IPS DF 6.9 (cell line): ENCODE measurements around the gene TPK1.

ENCODE experiments used
- DNase-seq: peaks from one replicate; pipeline ENCODE4 v3.0.0-alpha.2; 2013; ENCODE audit warnings: low read depth, low spot score
- H3K27ac ChIP-seq: one replicate; pipeline ENCODE4 v1.5.1; 2013; ENCODE audit warnings: low read length, control low read depth
- H3K27me3 ChIP-seq: 2 replicates; pipeline ENCODE4 v1.6.1; 2013; ENCODE audit warnings: mild to moderate bottlenecking, low read length; ENCODE audit not compliant: control insufficient read depth, insufficient read depth
- H3K36me3 ChIP-seq: 2 replicates; pipeline ENCODE4 v1.6.1; 2013; ENCODE audit warnings: low read length; ENCODE audit not compliant: control insufficient read depth, insufficient read depth
- H3K4me1 ChIP-seq: 2 replicates; pipeline ENCODE4 v1.6.1; 2013; ENCODE audit warnings: low read length; ENCODE audit not compliant: control insufficient read depth, insufficient read depth
- H3K4me3 ChIP-seq: 2 replicates; pipeline ENCODE4 v1.5.1; 2013; ENCODE audit warnings: mild to moderate bottlenecking, low read length
- H3K9me3 ChIP-seq: 2 replicates; pipeline ENCODE4 v1.6.1; 2013; ENCODE audit warnings: low read length, inconsistent platforms; ENCODE audit not compliant: control insufficient read depth, insufficient read depth
- WGBS: extraction: QIAGEN DNeasy Blood & Tissue Kit; methylation state at CpG from one replicate; pipeline ENCODE4 v1.1.7; 2013; ENCODE audit warnings: mixed read lengths, missing lambda C conversion rate; ENCODE audit not compliant: insufficient read length, insufficient coverage; 5-methylcytosine and 5-hydroxymethylcytosine counted together

Gene TPK1

GRCh38 chr7:144547888-144548287 is 288.0 kb downstream of the TPK1 start:
- WGBS, result no CpG with 5 or more reads among the region's 1 CpG
- no peak for DNase-seq
- Histone ChIP-seq H3K27me3 (no peaks in the 10 kb centered on the region), H3K9me3 (no peaks in the 10 kb centered on the region), H3K4me3 (no peak overlapping the region), H3K4me1 (no peaks in the 10 kb centered on the region), H3K27ac (no peak overlapping the region), H3K36me3 (no peaks in the 10 kb centered on the region)

DNA sequence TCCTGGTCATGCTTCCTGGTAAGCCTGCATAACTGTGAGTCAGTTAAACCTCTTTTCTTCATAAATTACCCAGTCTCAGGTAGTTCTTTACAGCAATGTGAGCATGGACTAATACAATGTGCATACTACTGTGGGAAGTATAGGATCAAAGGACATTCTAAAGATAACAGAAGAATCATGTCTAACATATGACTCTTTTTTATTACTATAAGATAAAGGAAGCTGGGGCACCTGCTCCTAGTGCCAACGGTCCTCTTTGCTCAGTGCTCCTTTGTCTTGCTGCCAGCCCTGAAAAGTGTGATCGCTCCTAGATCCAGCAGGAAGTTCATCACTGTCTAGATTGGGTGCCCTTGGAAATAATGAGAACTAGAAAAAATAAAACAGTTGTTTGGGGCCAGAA is 289.1 kb downstream of the TPK1 start:
- Histone ChIP-seq H3K27ac (no peak overlapping the region), H3K4me1 (no peaks in the 10 kb centered on the region), H3K9me3 (no peaks in the 10 kb centered on the region), H3K4me3 (no peak overlapping the region), H3K27me3 (no peaks in the 10 kb centered on the region), H3K36me3 (no peaks in the 10 kb centered on the region)
- no peak for DNase-seq
- WGBS, result no CpG with 5 or more reads among the region's 2 CpGs

DNA sequence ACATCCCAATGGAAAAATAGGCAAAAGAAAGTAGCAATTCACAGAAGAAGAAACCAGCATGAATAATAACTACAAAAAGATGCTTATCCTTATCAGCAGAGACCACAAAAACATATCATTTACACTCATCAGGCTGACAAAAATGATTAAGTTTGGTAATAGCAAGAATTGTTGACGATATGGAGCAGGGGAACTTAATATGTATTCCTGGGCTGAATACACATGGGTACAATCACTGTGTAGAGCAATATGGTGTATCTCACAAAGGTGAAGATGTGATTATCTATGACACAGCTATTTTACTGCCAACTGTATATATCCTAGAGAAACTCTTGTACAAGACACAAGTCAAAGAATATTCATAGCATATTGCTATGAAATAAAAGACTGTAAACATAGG is 290.5 kb downstream of the TPK1 start:
- Histone ChIP-seq H3K4me1 (no peaks in the 10 kb centered on the region), H3K9me3 (no peaks in the 10 kb centered on the region), H3K4me3 (no peak overlapping the region), H3K27ac (no peak overlapping the region), H3K27me3 (no peaks in the 10 kb centered on the region), H3K36me3 (no peaks in the 10 kb centered on the region)
- WGBS, result no CpG with 5 or more reads among the region's 1 CpG
- no peak for DNase-seq

- WGBS, result no CpG with 5 or more reads among the region's 3 CpGs
- Histone ChIP-seq H3K9me3 (no peaks in the 10 kb centered on the region), H3K4me3 (no peak overlapping the region), H3K36me3 (no peaks in the 10 kb centered on the region), H3K4me1 (peaks cover 1% of the 10 kb centered on the region; the same call in 1 of the 2 replicates), H3K27ac (no peak overlapping the region), H3K27me3 (no peaks in the 10 kb centered on the region)
- DNase-seq, result no peak
These were observed 301.0 kb downstream of the TPK1 start for GRCh38 chr7:144534655-144535395.

GRCh38 chr7:144534196-144534595 is 301.7 kb downstream of the TPK1 start:
- no CpG with 5 or more reads among the region's 4 CpGs for WGBS
- Histone ChIP-seq H3K4me3 (no peak overlapping the region), H3K27ac (no peak overlapping the region), H3K27me3 (no peaks in the 10 kb centered on the region), H3K36me3 (no peaks in the 10 kb centered on the region), H3K4me1 (peaks cover 1% of the 10 kb centered on the region; the same call in 1 of the 2 replicates), H3K9me3 (no peaks in the 10 kb centered on the region)
- DNase-seq, result no peak

DNA sequence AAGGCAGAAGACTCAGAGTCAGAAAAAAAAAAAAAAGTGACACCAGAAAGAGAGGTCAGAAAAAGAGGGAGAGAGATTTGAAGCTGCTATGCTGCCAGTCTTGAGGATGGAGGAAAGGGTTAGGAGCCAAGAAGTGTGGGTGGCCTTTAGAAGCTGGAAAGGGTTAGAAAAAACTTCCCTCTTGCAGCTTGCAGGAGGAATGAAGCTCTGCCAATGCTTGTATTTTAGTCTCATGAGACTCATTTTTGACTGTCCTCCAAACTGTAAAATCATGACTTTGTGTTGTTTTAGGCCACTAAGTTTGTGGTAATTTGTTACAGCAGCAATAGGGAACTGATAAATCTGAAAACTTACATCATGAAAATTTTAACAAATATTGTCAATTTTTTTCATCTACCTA is 304.7 kb downstream of the TPK1 start:
- no peaks in the 10 kb centered on the region for H3K36me3 ChIP-seq
- no peak for DNase-seq
- H3K27ac ChIP-seq, result no peak overlapping the region
- no peaks in the 10 kb centered on the region for H3K9me3 ChIP-seq
- no peaks in the 10 kb centered on the region for H3K27me3 ChIP-seq
- H3K4me1 ChIP-seq, result peaks cover 1% of the 10 kb centered on the region; the same call in 1 of the 2 replicates
- no peak overlapping the region for H3K4me3 ChIP-seq

DNA sequence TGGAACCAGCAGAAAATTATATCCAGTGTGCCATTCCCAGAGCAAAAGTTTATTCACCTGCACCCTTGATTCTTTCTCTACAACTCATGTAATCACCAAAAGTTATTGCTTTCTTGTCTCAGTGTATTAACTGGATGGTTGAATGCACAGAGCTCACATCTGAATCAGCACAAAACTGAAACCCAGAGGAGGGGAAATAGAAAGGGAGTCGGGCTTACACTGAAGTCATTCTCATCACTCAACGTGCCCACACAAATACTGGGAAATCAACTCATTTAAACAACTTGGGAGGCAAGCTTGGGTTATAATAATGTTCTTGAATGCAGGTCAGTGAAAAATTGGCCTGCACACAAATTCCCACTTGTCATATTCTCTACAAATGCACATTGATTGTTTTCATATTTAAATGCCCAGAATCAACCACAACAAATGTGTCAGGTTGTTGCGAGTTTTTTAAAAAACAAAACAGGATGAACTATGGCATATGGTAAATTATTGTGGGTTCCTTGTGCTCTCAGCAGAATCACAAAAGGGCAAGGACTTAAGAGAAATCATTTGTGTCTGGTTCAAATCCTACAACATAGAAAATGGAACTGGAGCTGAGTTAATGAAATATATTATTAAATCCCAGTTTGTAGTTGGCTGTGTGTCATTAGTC is 306.5 kb downstream of the TPK1 start:
- Histone ChIP-seq H3K27me3 (no peaks in the 10 kb centered on the region), H3K4me3 (no peak overlapping the region), H3K4me1 (peaks cover 1% of the 10 kb centered on the region; the same call in 1 of the 2 replicates), H3K36me3 (no peaks in the 10 kb centered on the region), H3K27ac (no peak overlapping the region), H3K9me3 (no peaks in the 10 kb centered on the region)
- no peak for DNase-seq
- WGBS, result no CpG with 5 or more reads among the region's 3 CpGs

DNA sequence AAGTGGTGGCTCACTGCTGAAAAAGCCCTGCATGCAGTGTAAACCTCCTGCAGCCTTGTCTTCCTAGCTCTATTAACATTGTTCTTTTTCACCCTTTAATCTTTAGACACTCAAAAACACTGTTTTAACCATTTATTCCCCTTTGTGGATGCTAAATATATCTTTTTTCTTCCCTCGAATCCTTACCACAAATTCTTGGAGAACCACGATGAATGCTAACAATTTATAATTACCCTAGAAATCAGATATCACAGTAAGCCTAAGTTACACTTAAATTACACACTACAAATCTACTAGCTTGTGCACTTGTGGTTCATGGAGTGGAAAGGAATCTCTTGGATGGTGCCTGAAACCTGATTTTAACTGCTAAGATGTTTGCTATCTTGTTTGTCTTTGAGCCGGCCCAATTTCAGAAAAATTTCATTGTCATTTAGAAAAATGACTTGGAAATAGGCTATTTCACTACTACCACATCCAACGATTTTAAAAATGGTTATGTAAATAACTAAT is 307.3 kb downstream of the TPK1 start:
- H3K27ac ChIP-seq, result no peak overlapping the region
- H3K36me3 ChIP-seq, result no peaks in the 10 kb centered on the region
- H3K4me1 ChIP-seq, result no peaks in the 10 kb centered on the region
- WGBS, result 100% methylated on average over 2 of the region's 4 CpGs
- no peak overlapping the region for H3K4me3 ChIP-seq
- no peaks in the 10 kb centered on the region for H3K9me3 ChIP-seq
- no peaks in the 10 kb centered on the region for H3K27me3 ChIP-seq
- no peak for DNase-seq

DNA sequence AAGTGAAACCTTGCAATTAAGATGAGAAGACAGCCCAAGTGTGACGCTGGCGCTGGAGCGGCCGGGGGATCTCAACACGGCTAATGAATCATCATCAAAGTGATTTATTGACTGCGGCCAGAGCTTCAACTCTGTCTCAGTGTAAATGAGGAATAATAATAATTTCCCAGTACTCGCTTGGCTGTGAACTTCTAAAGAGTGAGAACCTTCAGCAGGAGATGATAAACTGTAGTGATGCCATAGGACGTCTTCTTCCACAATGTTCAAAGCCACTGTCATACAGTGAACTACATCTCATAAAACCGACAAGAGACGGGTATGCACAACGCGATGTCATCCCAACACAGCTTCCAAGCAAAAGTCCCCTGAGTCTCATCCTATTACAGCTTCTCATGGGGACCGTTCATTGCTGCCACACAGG is 308.8 kb downstream of the TPK1 start:
- WGBS, result no CpG with 5 or more reads among the region's 13 CpGs
- Histone ChIP-seq H3K4me3 (no peak overlapping the region), H3K27me3 (no peaks in the 10 kb centered on the region), H3K4me1 (no peaks in the 10 kb centered on the region), H3K9me3 (no peaks in the 10 kb centered on the region), H3K36me3 (no peaks in the 10 kb centered on the region), H3K27ac (no peak overlapping the region)
- no peak for DNase-seq

GRCh38 chr7:144525956-144526355 is 309.9 kb downstream of the TPK1 start:
- Histone ChIP-seq H3K27me3 (no peaks in the 10 kb centered on the region), H3K4me3 (no peak overlapping the region), H3K9me3 (no peaks in the 10 kb centered on the region), H3K27ac (no peak overlapping the region), H3K4me1 (no peaks in the 10 kb centered on the region), H3K36me3 (no peaks in the 10 kb centered on the region)
- no CpG with 5 or more reads among the region's 1 CpG for WGBS
- no peak for DNase-seq
